Fibroblast of skin of scalp (primary cell): ENCODE data around the gene IFT88.

ENCODE experiments used
- DNase-seq: peaks from one replicate; pipeline ENCODE4 v3.0.0-alpha.2; 2013

Gene IFT88

DNA sequence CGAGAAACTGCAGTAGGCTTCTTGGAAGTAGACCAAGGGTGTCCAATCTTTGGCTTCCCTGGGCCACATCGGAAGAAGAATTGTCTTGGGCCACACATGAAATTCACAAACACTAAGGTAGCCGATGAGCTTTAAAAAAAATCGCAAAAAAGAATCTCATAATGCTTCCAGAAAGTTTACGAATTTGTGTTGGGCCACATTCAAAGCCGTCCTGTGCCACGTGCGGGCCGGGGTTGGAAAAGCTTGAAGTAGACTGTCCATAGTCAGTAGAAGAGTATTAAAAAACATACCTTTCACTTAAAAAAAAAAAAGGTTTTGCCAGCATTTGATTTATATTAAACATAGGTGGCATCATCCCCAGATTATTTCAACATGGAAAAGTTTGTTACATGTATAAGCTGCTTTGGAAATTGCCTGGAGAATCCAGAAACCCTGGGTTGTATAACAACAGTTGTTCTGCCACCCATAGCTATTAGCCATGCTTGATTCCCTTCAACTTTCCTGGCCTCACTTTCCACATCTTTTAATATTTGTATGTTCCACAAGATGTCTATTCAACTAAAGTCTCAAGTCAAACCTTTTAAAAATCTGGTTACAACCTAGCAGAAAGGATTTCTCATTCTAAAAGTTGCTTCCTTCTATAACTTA, 1.0 kb downstream of the IFT88 start:
- DNase-seq = peak; percentile 3

DNA sequence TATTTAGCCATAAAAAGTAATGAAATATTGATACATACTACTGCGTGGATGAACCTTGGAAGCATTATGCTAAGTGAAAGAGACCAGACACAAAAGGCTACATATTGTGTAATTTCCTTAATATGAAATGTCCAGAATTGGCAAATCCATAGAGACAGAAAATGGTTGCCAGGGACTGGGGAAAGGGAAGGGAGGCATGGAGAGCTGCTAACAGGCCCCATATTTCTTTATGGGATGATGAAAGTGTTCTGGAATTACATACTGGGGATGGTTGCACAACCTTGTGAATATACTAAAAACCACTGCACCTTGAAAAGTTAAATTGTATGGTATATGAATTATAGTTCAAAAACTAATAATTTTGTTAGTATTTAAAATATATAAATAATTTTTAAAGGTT, 3.6 kb downstream of the IFT88 start:
- peak; percentile 17 for DNase-seq

DNA sequence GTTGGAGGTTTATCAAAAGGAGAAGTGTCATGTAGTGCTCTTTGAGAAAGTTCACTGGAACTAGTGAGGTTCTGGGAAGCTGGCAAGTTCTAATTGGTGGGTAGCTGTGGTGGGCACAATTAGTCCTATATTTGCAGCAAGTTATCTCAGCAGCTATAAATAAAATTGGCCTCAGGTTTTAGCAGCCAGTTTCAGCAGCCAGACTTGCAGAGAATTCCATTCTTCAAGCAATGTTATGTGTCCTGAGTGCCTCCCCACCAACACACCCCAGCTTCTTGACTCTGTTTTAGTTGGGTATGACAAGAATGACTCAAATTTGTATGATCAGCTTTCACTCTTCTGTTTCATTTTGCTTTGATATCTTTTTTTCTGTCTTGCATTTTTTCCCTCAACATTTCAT, 4.7 kb downstream of the IFT88 start:
- DNase-seq = no peak

DNA sequence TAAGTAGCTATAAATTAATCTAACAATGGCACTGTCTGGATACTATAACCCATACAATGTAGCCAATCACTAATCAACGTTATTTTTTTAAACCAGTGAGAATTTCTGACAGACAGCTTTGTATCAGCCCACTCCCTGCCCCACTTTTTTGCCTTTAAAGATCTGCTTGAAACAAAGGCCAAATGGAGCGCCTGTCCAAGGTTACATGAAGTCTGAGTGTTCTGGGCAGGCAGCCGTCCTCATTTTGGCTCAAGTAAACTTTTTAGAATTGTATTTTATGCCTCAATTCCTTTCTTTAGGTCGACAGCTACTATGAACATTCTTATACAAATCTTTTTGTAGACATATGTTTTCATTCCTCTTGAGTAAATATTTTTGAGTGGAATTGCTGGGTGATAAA, 6.2 kb downstream of the IFT88 start:
- DNase-seq = no peak

DNA sequence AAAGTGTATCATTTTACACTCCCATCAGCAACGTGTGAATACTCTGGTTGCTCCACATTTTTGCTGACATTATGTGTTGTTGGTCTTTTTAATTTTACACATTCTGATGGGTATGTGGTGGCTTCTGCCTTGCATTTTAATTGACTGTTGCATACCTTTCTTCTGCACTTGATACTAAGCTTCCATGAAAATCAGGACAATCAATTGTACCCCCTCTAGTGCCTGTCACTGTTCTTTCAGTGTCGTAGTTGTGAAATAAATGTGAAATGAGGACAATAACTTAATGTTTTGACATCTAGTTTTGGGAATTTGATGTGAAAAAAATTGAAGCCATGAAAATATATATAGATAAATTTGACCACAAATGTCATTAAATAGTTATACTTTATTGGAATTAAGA, 6.7 kb downstream of the IFT88 start:
- DNase-seq = no peak

DNA sequence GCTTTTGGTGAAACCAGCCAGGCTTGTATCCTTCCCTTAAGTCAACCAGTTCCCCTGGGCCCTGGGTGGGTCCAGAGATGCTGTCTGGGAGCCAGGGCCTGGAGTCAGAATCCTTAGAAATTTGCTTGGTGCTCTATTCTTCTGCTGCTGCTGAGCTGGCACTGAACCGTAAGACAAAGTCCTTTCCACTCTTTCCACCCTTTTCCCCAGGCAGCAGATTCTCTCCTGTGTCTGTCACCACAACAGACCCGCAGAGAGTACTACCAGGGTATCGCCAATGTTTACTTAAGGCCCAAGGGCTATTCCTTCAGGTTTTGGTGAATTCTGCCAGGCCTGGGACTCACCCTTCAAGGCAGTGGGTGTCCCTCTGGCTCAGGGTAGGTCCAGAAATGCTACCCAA, 12.2 kb downstream of the IFT88 start:
- DNase-seq = no peak

DNA sequence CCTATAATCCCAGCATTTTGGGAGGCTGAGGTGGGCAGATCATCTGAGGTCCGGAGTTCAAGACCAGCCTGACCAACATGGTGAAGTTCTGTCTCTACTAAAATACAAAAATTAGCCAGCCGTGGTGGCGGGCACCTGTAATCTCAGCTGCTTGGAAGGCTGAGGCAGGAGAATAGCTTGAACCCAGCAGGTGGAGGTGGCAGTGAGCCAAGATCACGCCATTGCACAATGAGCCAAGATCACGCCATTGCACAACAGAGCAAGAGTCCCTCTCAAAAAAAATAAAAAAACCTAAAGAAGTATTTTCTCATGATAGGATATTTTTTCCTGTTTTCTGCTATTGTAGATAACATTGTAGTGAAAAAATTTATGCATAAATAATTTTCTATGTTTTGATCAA, 13.3 kb downstream of the IFT88 start:
- DNase-seq = no peak

DNA sequence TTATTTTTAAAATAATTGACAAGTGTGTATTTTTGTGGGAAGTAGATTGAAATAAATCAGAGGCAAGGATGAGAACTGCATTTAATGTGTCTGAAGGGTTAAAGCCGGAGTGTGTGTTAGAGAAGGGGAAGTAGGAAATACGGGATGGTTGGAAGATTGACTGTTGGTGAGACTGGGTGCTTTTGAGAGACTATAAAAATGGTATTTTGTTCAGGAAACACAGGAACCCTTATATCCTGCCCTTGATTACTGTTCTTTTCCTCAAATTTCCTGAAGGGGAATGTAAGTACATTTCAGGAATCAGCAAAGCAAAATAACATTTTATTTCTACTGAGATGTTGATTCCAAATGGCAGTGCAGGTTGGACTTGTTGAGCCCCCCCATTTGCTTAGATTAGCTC, 15.1 kb downstream of the IFT88 start:
- no peak for DNase-seq

DNA sequence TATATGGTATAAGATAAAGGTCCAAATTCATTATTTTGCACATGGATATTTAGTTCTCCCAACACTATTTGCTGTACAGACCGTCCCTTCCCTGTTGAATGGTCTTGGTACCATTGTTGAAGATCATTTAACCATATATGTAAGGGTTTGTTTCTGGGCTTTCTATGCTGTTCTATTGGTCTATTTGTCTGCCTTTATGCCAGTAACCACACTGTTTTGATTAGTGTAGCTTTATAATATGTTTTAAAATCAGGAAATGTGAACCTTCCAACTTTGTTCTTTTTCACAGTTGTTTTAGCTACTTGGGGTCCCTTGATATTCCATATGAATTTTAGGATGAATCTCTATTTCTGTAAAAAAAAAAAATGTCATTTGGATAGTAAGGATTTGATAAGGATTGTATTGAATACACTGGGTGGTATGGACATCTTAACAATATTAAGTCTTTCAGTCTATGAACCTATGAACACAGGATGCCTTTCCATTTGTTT, 16.9 kb downstream of the IFT88 start:
- no peak for DNase-seq

DNA sequence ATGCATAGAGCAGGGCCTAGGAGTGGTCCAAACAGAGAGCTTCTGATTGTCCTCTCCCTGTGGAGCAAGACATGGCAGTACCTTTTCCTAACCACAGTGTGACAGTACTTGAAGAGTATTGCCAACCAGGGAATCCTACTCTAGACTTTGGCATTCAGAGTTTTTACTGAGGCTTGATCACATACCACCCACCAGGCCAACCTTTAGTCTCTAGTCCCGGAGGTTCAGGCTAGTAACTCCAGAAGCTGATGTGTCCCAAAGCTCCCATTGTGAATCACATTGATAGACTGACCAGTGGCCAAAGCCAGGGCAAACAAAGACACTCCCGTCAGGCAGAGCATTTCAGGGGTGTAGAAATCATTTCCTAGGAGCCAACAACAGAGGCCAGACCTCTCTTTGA, 18.4 kb downstream of the IFT88 start:
- no peak for DNase-seq

DNA sequence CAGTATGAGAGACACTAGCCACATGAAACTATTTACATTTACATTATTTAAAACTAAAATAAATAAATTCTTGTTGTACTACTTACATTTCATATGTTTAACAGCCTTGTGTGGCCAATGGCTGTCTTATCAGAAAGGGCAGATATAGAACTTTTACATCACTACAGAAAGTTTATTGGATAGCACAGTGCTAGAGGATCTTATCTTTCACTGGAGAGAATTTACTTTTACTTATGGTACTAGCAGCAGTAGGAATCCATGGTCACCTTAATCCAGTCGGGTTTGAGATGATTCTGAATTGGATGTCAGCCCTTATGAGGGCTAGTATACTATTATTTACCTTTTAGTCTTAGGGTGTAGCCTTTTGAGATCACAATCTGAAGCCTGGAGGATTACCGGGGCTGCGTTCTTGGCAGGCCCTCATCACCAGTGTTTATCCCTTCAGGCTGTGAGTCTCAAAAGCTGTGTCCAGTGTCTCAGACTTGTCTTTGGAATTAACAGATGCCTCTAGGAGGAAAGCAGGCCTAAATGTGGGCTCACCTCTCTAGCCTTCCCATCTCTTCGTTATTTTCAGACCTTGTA, 21.7 kb downstream of the IFT88 start:
- no peak for DNase-seq

DNA sequence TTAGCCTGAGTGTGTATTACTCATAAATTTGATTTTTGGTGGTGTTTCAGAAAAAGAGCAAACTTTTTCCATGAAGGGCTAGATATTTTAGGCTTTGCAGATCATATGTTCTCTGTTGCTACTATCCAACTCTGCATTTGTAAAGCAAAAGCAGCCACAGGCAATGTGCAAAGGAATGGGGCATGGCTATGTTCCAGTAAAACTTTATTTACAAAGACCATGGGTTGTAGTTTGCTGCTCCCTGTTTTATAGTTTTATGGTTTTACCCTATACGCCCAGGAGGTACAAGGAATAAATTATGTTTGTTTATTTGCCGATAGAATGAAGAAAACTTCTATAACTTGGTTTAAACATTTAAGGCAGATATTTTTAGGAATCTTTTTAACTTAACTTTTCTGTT, 23.6 kb downstream of the IFT88 start:
- no peak for DNase-seq

DNA sequence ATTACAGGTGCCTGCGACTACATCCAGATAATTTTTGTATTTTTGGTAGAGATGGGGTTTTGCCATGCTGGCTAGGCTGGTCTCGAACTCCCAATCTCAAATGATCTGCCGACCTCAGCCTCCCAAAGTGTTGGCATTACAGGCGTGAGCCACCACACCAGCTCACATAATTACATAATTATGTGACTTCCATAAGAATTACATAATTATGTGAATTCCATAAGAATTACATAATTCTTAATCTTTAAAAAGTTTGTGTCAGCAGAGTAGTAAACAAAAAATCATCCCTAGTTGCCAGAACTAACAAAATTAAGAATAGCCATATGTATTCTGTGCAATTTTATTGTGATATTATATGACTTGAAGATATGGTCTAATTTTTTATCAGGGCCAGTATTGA, 25.6 kb downstream of the IFT88 start:
- DNase-seq = no peak

DNA sequence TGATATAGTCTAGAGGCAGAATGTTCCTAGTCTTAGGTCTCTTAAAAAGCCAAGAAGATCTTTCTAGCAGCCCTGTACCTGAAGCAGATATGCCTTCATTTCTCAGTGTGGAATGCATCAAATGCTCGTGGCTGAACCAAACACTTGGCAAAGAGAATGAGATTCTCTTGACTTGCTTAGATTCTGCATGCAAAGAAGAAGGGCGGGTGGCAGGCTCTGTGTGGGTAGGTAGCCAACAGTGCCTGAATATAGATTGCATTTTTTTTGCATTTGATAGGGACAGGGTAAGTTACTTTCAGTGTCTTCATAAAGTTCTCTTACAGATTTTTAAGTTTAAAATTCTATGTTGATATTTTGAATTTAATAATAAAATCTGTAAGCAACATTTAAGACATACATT, 27.3 kb downstream of the IFT88 start:
- no peak for DNase-seq

DNA sequence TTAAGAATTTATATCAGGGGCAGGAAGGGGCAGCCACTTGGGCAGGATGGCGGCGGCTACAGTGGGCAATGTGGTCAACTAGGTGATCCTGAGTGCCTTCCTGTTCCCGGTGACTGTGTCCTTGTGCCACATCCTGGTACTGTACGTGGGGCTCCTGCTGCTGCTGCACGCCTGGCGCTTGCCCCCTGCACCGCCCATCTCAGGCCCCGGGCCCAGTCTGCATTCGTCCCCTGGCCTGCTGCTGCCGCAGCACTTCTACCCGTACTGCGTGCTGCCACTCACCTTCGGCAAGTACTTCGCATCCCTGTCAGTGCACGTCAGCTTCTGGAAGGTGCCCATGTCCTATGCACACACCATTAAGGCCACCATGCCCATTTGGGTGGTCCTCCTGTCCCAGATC, 40.1 kb downstream of the IFT88 start:
- no peak for DNase-seq

DNA sequence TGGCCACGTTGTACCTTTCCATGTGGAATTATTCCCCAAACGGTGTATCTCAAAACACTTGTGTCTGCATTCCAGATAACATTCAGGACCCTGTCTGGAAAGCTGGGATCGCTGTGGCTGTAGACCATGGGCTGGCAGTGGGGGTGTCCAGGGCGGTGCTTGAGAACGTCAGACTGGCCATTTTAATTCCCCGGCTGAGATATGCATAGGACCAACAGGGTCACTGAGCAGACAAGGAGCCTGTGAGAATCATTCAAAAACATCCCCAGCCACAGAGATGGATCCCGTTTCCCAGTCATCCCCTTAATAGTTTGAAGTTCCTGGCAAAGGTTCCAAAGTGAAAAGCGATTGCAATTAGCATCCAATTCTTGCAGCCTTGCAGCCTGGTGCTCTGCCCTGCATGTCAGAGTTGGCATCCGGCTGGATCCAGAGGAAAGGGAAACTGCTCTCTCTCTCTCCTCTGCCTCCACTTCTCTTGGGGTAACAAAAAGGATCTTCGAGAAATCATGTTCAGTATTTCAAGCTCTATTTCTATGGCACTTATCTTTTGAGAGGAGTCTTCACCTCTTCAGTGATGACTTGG, 41.6 kb downstream of the IFT88 start:
- DNase-seq = no peak

DNA sequence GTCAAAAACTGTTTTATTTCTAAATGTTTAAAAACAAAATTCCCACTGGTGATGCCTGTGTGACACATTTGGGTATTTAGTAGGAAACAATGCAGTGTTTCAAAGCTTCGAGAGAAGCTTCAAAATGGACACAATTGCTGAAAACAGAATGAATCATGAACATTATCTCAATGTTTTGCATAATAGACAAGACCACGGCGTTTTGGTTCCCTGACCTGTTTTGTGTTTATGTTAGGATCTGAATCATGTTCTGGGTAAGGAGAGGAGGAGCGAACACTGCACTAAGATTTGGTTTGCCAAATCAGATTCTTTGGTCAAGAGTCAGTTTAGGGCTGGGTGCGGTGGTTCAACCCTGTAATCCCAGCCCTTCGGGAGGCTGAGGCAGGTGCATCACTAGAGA, 42.2 kb downstream of the IFT88 start:
- DNase-seq = no peak

DNA sequence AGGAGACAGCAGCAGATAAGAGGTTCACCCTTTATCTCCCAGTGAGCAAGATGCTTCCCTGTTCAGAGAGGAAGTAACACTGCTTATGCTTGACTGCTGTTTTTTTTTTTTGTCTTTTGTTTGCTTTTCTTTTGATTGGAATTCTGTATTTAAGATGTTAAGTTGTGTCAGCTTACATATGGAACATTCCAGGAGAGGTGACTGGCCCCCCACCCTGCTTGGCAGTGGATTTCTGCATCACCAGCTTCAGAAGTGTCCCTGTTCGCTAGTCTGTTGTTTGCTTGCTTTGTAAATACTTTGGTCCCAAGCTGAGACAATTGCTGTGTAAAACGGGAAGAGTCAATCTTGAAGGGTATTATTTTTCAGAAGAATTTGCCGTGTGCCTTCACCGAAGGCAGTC, 43.0 kb downstream of the IFT88 start:
- peak; percentile 5 for DNase-seq

DNA sequence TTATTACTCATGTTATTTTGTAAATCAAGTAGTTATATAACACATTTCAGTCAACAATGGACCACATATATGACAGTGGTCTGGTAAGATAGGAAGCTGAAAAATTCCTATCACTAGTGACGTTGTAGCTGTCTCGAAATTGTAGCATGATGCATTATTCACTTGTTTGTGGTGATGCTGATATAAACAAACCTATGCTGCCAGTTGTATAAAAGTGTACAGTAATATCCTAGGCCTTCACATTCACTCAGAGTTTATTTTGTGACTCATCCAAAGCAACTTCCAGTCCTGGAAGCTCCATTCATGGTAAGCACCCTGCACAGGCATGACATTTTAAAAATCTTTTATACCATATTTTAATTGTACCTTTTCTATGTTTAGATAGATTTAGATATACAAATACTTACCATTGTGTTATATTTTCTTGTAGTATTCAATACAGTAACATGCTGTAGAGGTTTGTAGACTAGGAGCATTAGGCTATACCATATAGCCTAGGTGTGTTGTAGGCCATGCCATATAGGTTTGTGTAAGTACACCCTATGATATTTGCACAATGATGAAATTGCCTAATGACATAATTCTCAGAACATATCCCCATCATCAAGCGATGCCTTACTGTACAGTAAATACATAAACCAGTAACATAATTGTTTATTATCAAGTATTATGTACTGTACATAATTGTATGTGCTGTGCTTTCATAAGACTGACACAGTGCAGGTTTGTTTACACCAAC, 49.3 kb downstream of the IFT88 start:
- DNase-seq = peak; percentile 54

DNA sequence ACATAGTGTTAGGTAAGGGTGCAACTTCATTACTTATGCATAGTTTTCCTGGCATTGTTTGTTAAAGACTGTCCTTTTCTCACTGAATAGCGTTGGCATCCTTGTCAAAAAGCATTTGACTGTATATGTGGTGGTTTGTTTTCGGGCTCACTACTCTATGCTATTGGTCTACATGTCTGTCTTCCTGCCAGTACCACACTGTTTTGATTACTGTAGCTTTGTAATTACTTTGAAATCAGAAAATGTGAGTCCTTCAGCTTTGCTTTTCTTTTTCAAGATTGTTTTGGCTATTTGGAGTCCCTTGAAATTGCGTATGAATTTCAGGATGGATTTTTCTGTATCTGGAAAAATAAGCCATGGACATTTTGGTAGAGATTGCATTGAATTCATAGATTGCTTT, 56.0 kb downstream of the IFT88 start:
- no peak for DNase-seq

DNA sequence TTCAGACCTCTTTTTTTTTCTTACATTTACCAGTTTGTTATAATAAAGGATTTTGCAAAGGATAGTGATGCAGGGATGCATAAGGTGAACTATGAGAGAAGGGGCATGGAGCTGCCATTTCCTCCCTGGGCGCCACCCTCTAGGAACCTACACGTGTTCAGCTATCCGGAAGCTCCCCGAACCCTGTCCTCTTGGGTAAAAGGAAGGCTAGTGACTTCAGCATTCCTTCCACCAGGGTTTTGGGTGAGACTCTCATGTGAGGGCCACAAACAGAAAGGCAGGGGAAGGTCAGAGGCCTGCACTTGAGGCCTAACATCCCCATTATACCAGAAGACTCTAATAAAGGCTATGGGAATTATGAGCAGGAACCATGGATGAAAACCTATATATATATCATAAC, 57.3 kb downstream of the IFT88 start:
- no peak for DNase-seq

DNA sequence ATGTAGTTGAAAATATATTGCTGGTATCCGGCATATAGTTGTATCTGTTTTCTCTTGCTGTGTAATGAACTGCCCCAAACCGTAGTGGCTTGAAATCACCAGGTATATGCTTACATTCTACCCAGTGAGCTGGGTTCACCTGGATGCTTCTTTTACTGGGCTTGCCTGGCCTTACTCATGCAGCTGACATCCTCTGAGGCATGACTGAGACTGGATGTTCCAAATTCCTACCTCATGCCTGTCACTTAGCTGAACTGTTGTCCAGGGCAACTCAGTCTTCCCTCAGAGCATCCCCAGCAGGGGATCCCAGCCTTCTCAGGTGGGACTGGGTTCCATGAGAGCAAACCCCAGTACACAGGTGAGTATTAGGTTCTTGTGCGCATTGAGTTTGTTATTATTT, 66.8 kb downstream of the IFT88 start:
- DNase-seq = no peak

DNA sequence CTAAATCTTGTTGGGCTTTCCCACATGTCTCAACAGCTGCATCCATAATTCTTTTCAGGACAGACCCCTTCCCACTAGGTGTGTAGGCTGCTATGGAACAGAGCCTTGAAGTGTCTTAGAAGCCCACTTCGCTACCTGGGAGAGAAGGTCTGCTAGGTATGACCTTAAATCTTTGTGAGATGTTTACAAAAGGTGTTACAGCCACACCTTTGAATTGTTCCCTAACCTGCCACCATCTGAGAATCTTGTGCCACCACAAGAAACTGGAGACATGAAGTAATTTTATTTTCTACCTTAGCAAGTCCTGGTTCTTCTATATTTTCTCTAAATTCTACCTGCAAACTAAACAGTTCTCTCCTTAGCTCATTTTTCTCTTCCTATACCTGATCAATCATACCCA, 69.1 kb downstream of the IFT88 start:
- no peak for DNase-seq

DNA sequence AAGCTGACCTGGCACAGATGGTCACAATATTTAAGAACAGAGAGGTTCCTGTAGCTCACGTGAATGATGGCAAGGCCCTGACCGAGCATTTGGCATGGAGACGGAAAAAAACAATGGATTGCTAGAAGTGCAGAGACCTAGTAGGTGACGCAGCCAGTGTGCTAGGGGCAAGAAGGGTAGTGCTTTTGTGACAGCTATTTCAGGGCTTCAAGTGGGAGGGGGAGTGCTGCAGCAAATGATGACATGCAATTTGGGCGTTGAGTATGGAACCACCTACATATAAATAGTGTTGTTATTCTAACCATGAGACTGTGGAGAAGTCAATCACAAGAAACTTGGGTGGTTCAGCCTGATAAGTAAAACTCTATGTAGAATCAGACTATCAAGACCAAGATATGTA, 70.9 kb downstream of the IFT88 start:
- DNase-seq = no peak
